AG09319 (cell line): ENCODE data around the gene SIDT1.

ENCODE experiments used
- DNase-seq: peaks from one replicate; pipeline ENCODE4 v3.0.0-alpha.2; 2010; ENCODE audit warnings: low read depth; ENCODE audit errors: extremely low read depth
- TF ChIP-seq, protein P1 (sequence below): IDR thresholded peaks from 2 replicates; pipeline ENCODE4 v1.5.1; 2011; ENCODE audit warnings: low read depth, mild to moderate bottlenecking, inconsistent platforms, low read length, moderate library complexity

SIDT1 gene

DNA sequence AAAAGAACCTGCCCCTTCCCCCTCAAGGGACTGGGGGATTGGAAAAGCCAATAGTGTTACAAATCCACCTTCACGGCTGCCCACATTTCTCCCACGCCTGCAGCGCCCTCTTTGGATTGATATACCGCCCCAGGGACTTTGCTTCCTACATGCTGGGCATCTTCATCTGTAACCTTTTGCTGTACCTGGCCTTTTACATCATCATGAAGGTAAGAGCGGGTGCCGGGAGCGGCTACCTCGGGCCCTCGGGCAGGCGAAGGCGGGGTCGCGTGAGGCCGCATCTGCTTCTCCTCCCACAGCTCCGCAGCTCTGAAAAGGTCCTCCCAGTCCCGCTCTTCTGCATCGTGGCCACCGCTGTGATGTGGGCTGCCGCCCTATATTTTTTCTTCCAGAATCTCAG lies 91.0 kb downstream of the SIDT1 start:
- no peak for DNase-seq
- TF ChIP-seq, protein P1, sequence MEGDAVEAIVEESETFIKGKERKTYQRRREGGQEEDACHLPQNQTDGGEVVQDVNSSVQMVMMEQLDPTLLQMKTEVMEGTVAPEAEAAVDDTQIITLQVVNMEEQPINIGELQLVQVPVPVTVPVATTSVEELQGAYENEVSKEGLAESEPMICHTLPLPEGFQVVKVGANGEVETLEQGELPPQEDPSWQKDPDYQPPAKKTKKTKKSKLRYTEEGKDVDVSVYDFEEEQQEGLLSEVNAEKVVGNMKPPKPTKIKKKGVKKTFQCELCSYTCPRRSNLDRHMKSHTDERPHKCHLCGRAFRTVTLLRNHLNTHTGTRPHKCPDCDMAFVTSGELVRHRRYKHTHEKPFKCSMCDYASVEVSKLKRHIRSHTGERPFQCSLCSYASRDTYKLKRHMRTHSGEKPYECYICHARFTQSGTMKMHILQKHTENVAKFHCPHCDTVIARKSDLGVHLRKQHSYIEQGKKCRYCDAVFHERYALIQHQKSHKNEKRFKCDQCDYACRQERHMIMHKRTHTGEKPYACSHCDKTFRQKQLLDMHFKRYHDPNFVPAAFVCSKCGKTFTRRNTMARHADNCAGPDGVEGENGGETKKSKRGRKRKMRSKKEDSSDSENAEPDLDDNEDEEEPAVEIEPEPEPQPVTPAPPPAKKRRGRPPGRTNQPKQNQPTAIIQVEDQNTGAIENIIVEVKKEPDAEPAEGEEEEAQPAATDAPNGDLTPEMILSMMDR, result no peak

DNA sequence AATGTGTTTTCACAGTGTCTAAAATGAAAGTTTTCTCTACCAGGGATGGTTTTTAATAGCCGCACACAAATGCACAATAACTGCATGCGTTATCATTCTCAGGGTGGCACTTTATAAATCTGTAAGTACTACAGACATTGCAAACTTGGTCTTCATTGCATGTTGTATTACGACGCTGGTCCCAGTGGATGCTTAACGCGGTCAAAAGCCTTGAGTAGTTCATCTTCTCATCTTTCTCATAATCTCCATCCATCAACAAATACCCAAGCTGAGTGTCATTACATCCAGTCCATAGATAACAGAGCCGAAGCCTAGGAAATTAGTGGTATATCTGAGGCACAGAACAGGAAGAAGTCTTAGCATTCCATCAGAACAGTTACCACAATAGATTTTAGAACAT lies 91.5 kb downstream of the SIDT1 start:
- TF ChIP-seq, protein P1, result no peak
- no peak for DNase-seq

DNA sequence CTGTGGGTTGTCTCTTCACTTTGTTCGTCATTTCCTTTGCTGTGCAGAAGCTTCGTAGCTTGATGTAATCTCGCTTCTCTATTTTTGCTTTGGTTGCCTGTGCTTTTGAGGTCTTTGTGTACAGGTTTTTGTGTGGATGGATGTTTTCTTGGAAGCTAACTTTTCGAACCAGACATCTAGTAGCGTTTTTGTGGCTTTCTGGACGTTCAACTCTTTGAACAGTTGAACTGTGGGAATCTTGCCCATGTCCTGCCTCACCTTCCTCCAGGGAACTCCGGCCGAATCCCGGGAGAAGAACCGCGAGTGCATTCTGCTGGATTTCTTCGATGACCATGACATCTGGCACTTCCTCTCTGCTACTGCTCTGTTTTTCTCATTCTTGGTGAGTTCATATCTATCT lies 93.5 kb downstream of the SIDT1 start:
- TF ChIP-seq, protein P1, result no peak
- DNase-seq, result no peak

GRCh38 chr3:113626503-113627371 lies 94.4 kb downstream of the SIDT1 start:
- no peak for DNase-seq
- TF ChIP-seq, protein P1, result peak; percentile 91

DNA sequence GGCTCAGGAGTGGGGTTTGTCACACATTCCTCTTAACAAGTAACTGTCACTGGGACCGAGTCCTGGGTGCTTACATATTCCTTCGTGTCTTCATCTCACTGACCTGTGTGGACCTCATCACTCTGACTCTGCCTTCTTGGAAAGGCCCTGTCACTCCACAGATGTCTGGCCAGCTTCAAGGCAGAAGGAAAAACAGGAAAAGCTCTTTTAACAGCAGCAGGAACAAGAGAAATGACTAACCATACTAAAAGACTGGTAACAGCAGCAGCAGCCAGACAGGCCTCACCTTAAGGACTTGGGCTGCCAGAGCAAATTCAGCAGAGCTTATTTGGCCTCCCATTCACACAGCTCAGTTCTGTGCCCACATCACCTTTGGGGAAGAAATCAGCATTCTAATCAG lies 96.0 kb downstream of the SIDT1 start:
- TF ChIP-seq, protein P1, result no peak
- DNase-seq, result no peak

DNA sequence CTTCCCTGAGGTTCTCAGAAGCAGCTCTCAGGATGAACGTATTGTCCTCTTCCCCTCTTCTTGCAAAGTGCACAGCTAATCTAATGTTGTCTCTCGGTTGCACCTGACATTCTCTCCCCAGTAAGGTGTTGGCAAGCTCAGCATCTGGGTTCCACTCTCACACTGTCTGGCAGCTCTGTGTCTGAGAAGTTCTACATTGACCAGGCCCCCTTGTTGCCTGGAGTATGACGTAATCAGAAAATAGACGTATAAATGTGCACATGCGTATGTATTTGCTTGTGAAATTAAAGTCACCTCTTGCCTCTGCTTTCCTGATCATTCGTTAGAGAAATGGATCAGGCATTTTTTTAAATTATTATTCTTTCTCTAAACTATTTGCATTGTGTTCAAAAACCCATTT lies 96.4 kb downstream of the SIDT1 start:
- TF ChIP-seq, protein P1, result no peak
- DNase-seq, result no peak

- TF ChIP-seq, protein P1, result no peak
- DNase-seq, result no peak
Measured at GRCh38 chr3:113629584-113630421, 97.4 kb downstream of the SIDT1 start.
